SK-N-SH treated with all-trans-retinoic acid at 6 μM for 48 hours (cell line): Measurements from ENCODE around the gene ABR.

ENCODE experiments used
- ATAC-seq: fragments of 200-7000 bp; cut with Tn5 transposase; 3 replicates; pipeline ENCODE4 v1.9.1; 2020; ENCODE audit warnings: mild to moderate bottlenecking, moderate library complexity
- ARNTL ChIP-seq: fragments of 450-650 bp; formaldehyde crosslinking; IDR thresholded peaks from 2 replicates; pipeline ENCODE4 v1.5.0; 2020; ENCODE audit warnings: low read depth, mild to moderate bottlenecking, moderate library complexity, borderline replicate concordance
- BACH2 ChIP-seq: fragments of 250-450 bp; sonication (Bioruptor Pico); IDR thresholded peaks from 2 replicates; pipeline ENCODE4 v1.9.0; 2021; ENCODE audit warnings: mild to moderate bottlenecking, borderline replicate concordance
- CREB5 ChIP-seq: fragments of 250-450 bp; sonication (Bioruptor Pico); IDR thresholded peaks from 2 replicates; pipeline ENCODE4 v1.5.1; 2020; ENCODE audit warnings: low read depth, mild to moderate bottlenecking, moderate library complexity
- CSDC2 ChIP-seq: fragments of 250-450 bp; sonication (Bioruptor Pico); IDR thresholded peaks from 2 replicates; pipeline ENCODE4 v1.5.0; 2020; ENCODE audit warnings: mild to moderate bottlenecking, moderate library complexity
- ESRRG ChIP-seq: fragments of 250-450 bp; sonication (Bioruptor Pico); IDR thresholded peaks from 2 replicates; pipeline ENCODE4 v1.6.1; 2021; ENCODE audit warnings: mild to moderate bottlenecking
- GLIS3 ChIP-seq: fragments of 250-450 bp; sonication (Bioruptor Pico); IDR thresholded peaks from 2 replicates; pipeline ENCODE4 v1.5.0; 2020; ENCODE audit warnings: mild to moderate bottlenecking, moderate library complexity
- ISL1 ChIP-seq: fragments of 250-450 bp; sonication (Bioruptor Pico); IDR thresholded peaks from 2 replicates; pipeline ENCODE4 v2.1.2; 2022; ENCODE audit warnings: mild to moderate bottlenecking, moderate library complexity
- PATZ1 ChIP-seq: fragments of 250-450 bp; sonication (Bioruptor Pico); IDR thresholded peaks from 2 replicates; pipeline ENCODE4 v1.8.0; 2020; ENCODE audit warnings: mild to moderate bottlenecking, moderate library complexity, borderline replicate concordance
- POU6F1 ChIP-seq: fragments of 250-450 bp; sonication (Bioruptor Pico); IDR thresholded peaks from 2 replicates; pipeline ENCODE4 v1.8.0; 2021; ENCODE audit warnings: low read depth, mild to moderate bottlenecking, moderate library complexity, borderline replicate concordance
- PPARA ChIP-seq: fragments of 250-450 bp; sonication (Bioruptor Pico); IDR thresholded peaks from 2 replicates; pipeline ENCODE4 v1.5.0; 2020; ENCODE audit warnings: mild to moderate bottlenecking, borderline replicate concordance
- RARB ChIP-seq: fragments of 250-450 bp; sonication (Bioruptor Pico); IDR thresholded peaks from 2 replicates; pipeline ENCODE4 v1.8.0; 2021; ENCODE audit warnings: mild to moderate bottlenecking, moderate library complexity
- TCF4 ChIP-seq: fragments of 250-450 bp; sonication (Bioruptor Pico); IDR thresholded peaks from 2 replicates; pipeline ENCODE4 v1.8.0; 2021; ENCODE audit warnings: mild to moderate bottlenecking, moderate library complexity, borderline replicate concordance
- TOX ChIP-seq: fragments of 250-450 bp; sonication (Bioruptor Pico); IDR thresholded peaks from 2 replicates; pipeline ENCODE4 v1.8.0; 2021; ENCODE audit warnings: mild to moderate bottlenecking, moderate library complexity, borderline replicate concordance
- TSHZ2 ChIP-seq: fragments of 250-450 bp; sonication (Bioruptor Pico); IDR thresholded peaks from 2 replicates; pipeline ENCODE4 v1.5.0; 2020; ENCODE audit warnings: mild to moderate bottlenecking, moderate library complexity
- ZC3H10 ChIP-seq: fragments of 250-450 bp; sonication (Bioruptor Pico); IDR thresholded peaks from 2 replicates; pipeline ENCODE4 v1.5.1; 2021; ENCODE audit warnings: mild to moderate bottlenecking, moderate library complexity
- ZFP3 ChIP-seq: fragments of 250-450 bp; sonication (Bioruptor Pico); IDR thresholded peaks from 2 replicates; pipeline ENCODE4 v1.5.0; 2020; ENCODE audit warnings: mild to moderate bottlenecking, moderate library complexity
- ZFP30 ChIP-seq: fragments of 450-650 bp; formaldehyde crosslinking; IDR thresholded peaks from 2 replicates; pipeline ENCODE4 v1.5.0; 2022; ENCODE audit warnings: mild to moderate bottlenecking, moderate library complexity
- ZNF565 ChIP-seq: fragments of 450-650 bp; formaldehyde crosslinking; conservative IDR thresholded peaks from 2 replicates; pipeline ENCODE4 v1.5.0; 2020; ENCODE audit warnings: low read depth, mild to moderate bottlenecking, moderate library complexity
- ZNF70 ChIP-seq: fragments of 450-650 bp; formaldehyde crosslinking; IDR thresholded peaks from 2 replicates; pipeline ENCODE4 v1.5.0; 2020; ENCODE audit warnings: mild to moderate bottlenecking, moderate library complexity
- ZNF8 ChIP-seq: fragments of 450-650 bp; formaldehyde crosslinking; IDR thresholded peaks from 2 replicates; pipeline ENCODE4 v1.5.0; 2020; ENCODE audit warnings: mild to moderate bottlenecking, moderate library complexity
- TF ChIP-seq, protein P1 (sequence below): fragments of 250-450 bp; sonication (Bioruptor Pico); IDR thresholded peaks from 2 replicates; pipeline ENCODE4 v1.5.1; 2021; ENCODE audit warnings: mild to moderate bottlenecking, moderate library complexity

The ABR gene

DNA sequence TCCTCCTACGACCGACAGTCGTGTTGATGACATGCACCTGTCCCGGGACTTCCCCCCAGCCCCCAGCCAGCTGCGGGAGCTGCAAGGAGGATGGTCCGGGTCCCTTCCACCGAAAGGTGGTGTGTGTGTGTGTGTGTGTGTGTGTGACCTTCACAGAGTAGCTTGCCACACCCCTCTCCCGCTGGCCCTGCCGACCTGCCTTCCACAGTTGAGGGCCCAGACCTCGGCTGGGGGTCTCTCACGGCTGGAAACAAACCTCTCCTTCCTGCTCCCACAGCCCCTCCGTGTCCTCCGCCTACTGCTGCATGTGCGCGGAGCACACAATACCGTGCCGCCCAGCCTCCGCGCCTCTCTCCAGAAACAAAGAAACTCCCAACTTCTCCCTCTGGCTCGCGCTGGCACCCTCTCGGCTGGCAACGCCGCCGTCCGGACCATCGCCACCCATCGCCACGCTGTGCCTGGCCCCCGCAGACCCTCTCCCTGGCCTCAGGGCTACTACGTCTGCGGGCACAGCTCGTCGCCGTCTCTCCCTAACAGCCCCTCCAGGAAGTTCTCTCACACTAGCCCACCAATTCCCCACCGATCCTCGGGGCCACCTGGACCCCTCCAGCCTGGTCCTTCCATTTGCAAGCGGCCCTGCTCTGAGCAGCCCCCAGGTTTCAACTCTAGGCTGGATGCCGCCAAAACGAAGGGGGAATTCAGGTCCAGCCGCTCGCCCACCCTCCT lies 101.6 kb downstream of the ABR start:
- ATAC-seq, result no peak
- TF ChIP-seq ZNF565 (no peak), PATZ1 (CRISPR knock-in tag) (no peak), PPARA (CRISPR knock-in tag) (no peak), ZNF70 (no peak), ZFP3 (no peak), RARB (CRISPR knock-in tag) (no peak), GLIS3 (CRISPR knock-in tag) (no peak), TOX (CRISPR knock-in tag) (no peak), POU6F1 (CRISPR knock-in tag) (no peak), TSHZ2 (CRISPR knock-in tag) (no peak), ISL1 (no peak)
- TF ChIP-seq, protein P1, sequence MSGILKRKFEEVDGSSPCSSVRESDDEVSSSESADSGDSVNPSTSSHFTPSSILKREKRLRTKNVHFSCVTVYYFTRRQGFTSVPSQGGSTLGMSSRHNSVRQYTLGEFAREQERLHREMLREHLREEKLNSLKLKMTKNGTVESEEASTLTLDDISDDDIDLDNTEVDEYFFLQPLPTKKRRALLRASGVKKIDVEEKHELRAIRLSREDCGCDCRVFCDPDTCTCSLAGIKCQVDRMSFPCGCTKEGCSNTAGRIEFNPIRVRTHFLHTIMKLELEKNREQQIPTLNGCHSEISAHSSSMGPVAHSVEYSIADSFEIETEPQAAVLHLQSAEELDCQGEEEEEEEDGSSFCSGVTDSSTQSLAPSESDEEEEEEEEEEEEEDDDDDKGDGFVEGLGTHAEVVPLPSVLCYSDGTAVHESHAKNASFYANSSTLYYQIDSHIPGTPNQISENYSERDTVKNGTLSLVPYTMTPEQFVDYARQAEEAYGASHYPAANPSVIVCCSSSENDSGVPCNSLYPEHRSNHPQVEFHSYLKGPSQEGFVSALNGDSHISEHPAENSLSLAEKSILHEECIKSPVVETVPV (CRISPR knock-in tag), result no peak

DNA sequence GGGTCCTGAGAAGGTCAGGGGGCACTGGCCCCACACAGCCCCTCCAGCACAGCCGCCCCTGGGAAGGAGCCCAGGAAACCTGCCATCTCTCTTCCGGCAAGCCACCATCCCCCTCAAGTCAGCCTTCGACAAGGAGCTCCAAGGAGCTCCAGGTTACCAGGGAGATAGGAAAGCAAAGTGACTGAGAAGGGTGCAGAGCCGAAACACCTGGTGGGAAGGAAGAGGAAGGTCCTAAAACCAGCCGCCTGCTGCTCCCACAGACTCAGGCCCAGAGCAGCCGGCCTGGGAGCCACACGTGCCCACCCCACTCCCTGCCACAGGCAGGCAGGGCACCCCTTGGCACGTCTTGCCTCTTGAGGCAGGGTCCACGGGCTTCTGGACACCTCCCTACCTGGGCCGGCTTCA lies 102.2 kb downstream of the ABR start:
- no peak for ATAC-seq
- TF ChIP-seq, protein P1 (CRISPR knock-in tag), result no peak
- TF ChIP-seq CREB5 (CRISPR knock-in tag) (no peak), ISL1 (no peak), CSDC2 (CRISPR knock-in tag) (no peak), TCF4 (CRISPR knock-in tag) (no peak), ZNF565 (no peak), GLIS3 (CRISPR knock-in tag) (no peak), ARNTL (CRISPR knock-in tag) (no peak), ZNF70 (no peak), ZFP3 (no peak), TSHZ2 (CRISPR knock-in tag) (no peak), ZNF8 (CRISPR knock-in tag) (no peak), TOX (CRISPR knock-in tag) (no peak), RARB (CRISPR knock-in tag) (no peak), ESRRG (CRISPR knock-in tag) (no peak), ZC3H10 (no peak), PPARA (CRISPR knock-in tag) (no peak), ZFP30 (no peak), BACH2 (CRISPR knock-in tag) (no peak)
